ENCODE measurements around the gene FILIP1L.

GRCh38 chr3:99984668-99985067 is 129.6 kb downstream of the FILIP1L start:
- TF ChIP-seq POLR2A (IDR thresholded peaks at IDR 0.05) (no peak), CTCF (IDR thresholded peaks at IDR 0.05) (no peak)
